OCI-LY1 (cell line): Measurements from ENCODE around the gene PTPRD.

Source experiments
- H2AFZ ChIP-seq: fragments of 200-600 bp; sonication (generic), shearing (Covaris generic); 2 replicates; pipeline ENCODE4 v1.6.0; 2014; ENCODE audit warnings: antibody characterized with exemption, mild to moderate bottlenecking, low read length
- H3F3A ChIP-seq: fragments of 200-600 bp; sonication (generic), shearing (Covaris generic); 2 replicates; pipeline ENCODE4 v1.6.0; 2014; ENCODE audit warnings: mild to moderate bottlenecking, antibody characterized with exemption, low read length, moderate library complexity; ENCODE audit not compliant: insufficient read depth
- H3K27ac ChIP-seq: fragments of 200-600 bp; sonication (generic); 2 replicates; pipeline ENCODE4 v1.5.1; 2014; ENCODE audit warnings: low read length, mixed run types, mild to moderate bottlenecking, low read depth; ENCODE audit not compliant: poor library complexity, severe bottlenecking
- H3K27me3 ChIP-seq: fragments of 200-600 bp; sonication (generic); 2 replicates; pipeline ENCODE4 v1.6.0; 2014; ENCODE audit warnings: antibody characterized with exemption, mild to moderate bottlenecking, low read length, moderate library complexity; ENCODE audit not compliant: insufficient read depth
- H3K36me3 ChIP-seq: fragments of 200-600 bp; sonication (generic); 2 replicates; pipeline ENCODE4 v1.6.1; 2014; ENCODE audit warnings: mild to moderate bottlenecking, antibody characterized with exemption, low read length, moderate library complexity, mixed read lengths; ENCODE audit not compliant: insufficient read depth
- H3K4me1 ChIP-seq: fragments of 200-600 bp; sonication (generic); 2 replicates; pipeline ENCODE4 v1.5.1; 2014; ENCODE audit warnings: mild to moderate bottlenecking, low read length, moderate library complexity; ENCODE audit not compliant: insufficient read depth, severe bottlenecking
- H3K4me2 ChIP-seq: fragments of 200-600 bp; sonication (generic), shearing (Covaris generic); 2 replicates; pipeline ENCODE4 v1.6.1; 2014; ENCODE audit warnings: low read length
- H3K4me3 ChIP-seq: fragments of 200-600 bp; sonication (generic); 2 replicates; pipeline ENCODE4 v1.5.1; 2014; ENCODE audit warnings: low read length, low read depth, mild to moderate bottlenecking, mixed read lengths; ENCODE audit not compliant: poor library complexity, severe bottlenecking
- H3K79me2 ChIP-seq: fragments of 200-600 bp; shearing (Covaris generic); 2 replicates; pipeline ENCODE4 v1.6.1; 2016; ENCODE audit warnings: mixed run types, low read length, mixed read lengths; ENCODE audit not compliant: insufficient read depth
- H3K9ac ChIP-seq: fragments of 200-600 bp; sonication (generic), shearing (Covaris generic); 2 replicates; pipeline ENCODE4 v1.6.1; 2014; ENCODE audit warnings: mild to moderate bottlenecking, low read length, mixed read lengths
- H3K9me2 ChIP-seq: fragments of 200-600 bp; sonication (generic), shearing (Covaris generic); 2 replicates; pipeline ENCODE4 v1.6.1; 2014; ENCODE audit warnings: low read depth, mild to moderate bottlenecking, low read length, mixed read lengths
- H3K9me3 ChIP-seq: fragments of 200-600 bp; shearing (Covaris generic); 2 replicates; pipeline ENCODE4 v1.6.1; 2014; ENCODE audit warnings: low read length, mixed read lengths
- H4K20me1 ChIP-seq: fragments of 200-600 bp; sonication (generic), shearing (Covaris generic); 2 replicates; pipeline ENCODE4 v1.6.0; 2016; ENCODE audit warnings: mild to moderate bottlenecking, low read length; ENCODE audit not compliant: insufficient read depth
- CTCF ChIP-seq: fragments of 200-600 bp; sonication (generic), shearing (Covaris generic); IDR thresholded peaks from 2 replicates; pipeline ENCODE4 v1.5.1; 2017; ENCODE audit warnings: mild to moderate bottlenecking, antibody characterized with exemption, low read length, moderate library complexity, mixed read lengths
- EZH2 ChIP-seq: fragments of 200-600 bp; sonication (generic), shearing (Covaris generic); IDR thresholded peaks from 2 replicates; pipeline ENCODE4 v1.8.0; 2017; ENCODE audit warnings: borderline replicate concordance, mixed run types, mild to moderate bottlenecking, antibody characterized with exemption, low read length, moderate library complexity, mixed read lengths

Gene PTPRD

GRCh38 chr9:8366161-8366926 is 2246.5 kb downstream of the PTPRD start:
- Histone ChIP-seq H3K79me2 (no peaks in the 10 kb centered on the region), H3F3A (no peaks in the 10 kb centered on the region), H3K27me3 (no peaks in the 10 kb centered on the region), H3K4me3 (no peak overlapping the region), H3K4me1 (no peaks in the 10 kb centered on the region), H3K27ac (no peak overlapping the region), H3K9me3 (no peaks in the 10 kb centered on the region), H2AFZ (no peak overlapping the region), H3K4me2 (no peak overlapping the region), H3K9me2 (no peaks in the 10 kb centered on the region), H4K20me1 (no peaks in the 10 kb centered on the region), H3K9ac (no peak overlapping the region), H3K36me3 (no peaks in the 10 kb centered on the region)
- TF ChIP-seq CTCF (no peak), EZH2 (no peak)

- H3K27ac ChIP-seq = no peak overlapping the region
- no peaks in the 10 kb centered on the region for H3K36me3 ChIP-seq
- H3F3A ChIP-seq = no peaks in the 10 kb centered on the region
- H3K79me2 ChIP-seq = no peaks in the 10 kb centered on the region
- H3K4me1 ChIP-seq = no peaks in the 10 kb centered on the region
- H2AFZ ChIP-seq = no peak overlapping the region
- no peak overlapping the region for H3K9ac ChIP-seq
- no peak for TF ChIP-seq EZH2
- no peak for TF ChIP-seq CTCF
- no peak overlapping the region for H3K4me3 ChIP-seq
- H3K4me2 ChIP-seq = no peak overlapping the region
- no peaks in the 10 kb centered on the region for H3K9me3 ChIP-seq
- H3K27me3 ChIP-seq = no peaks in the 10 kb centered on the region
- H4K20me1 ChIP-seq = no peaks in the 10 kb centered on the region
- H3K9me2 ChIP-seq = no peaks in the 10 kb centered on the region
Measured at GRCh38 chr9:8365466-8366160, 2247.2 kb downstream of the PTPRD start.

- Histone ChIP-seq H3F3A (no peaks in the 10 kb centered on the region), H3K4me3 (no peak overlapping the region), H3K36me3 (no peaks in the 10 kb centered on the region), H3K4me2 (no peak overlapping the region), H2AFZ (no peak overlapping the region), H3K4me1 (no peaks in the 10 kb centered on the region), H4K20me1 (no peaks in the 10 kb centered on the region), H3K27ac (no peak overlapping the region), H3K9ac (no peak overlapping the region), H3K27me3 (no peaks in the 10 kb centered on the region), H3K9me3 (no peaks in the 10 kb centered on the region), H3K9me2 (no peaks in the 10 kb centered on the region), H3K79me2 (no peaks in the 10 kb centered on the region)
- TF ChIP-seq EZH2 = no peak
- no peak for TF ChIP-seq CTCF
Measured at GRCh38 chr9:8365029-8365428, 2247.8 kb downstream of the PTPRD start.
